HL-60/S4 treated with retinoic acid at 250 ng/mL for 4 days and 3 days (cell line): Measurements from ENCODE around the gene ICAM1.
"Not testable (repeated sequence)": the region's sequence is repeated elsewhere in the genome, so short reads cannot be mapped to it uniquely, and the experiment has no call there.

ENCODE experiments used
- in situ Hi-C: fragments of 300-500 bp; cut with MboI; formaldehyde crosslinking; loops from 2 replicates; pipeline ENCODE4 v1.7.0; 2022; ENCODE audit warnings: low sequenced_read_pairs

ICAM1 gene

GRCh38 chr19:10270616-10271394 lies at the start of gene ICAM1:
TSS of gene ICAM1 (plus strand) at chr19:10271120. CDS start at chr19:10271160, 40 bp downstream.
- in situ Hi-C loops = loop anchor here (5.0 kb wide), 1 partner anchor 116 kb away; no protein-coding TSS in a partner anchor

- in situ Hi-C loops = no loop called here
These were observed 48.6 kb upstream of the ICAM1 start for GRCh38 chr19:10222201-10222890.

- in situ Hi-C loops = no loop called here
These were observed 47.3 kb upstream of the ICAM1 start for GRCh38 chr19:10223488-10224213.

- in situ Hi-C loops = no loop called here
These were observed 46.6 kb upstream of the ICAM1 start for GRCh38 chr19:10224337-10224736.

- in situ Hi-C loops = no loop called here
These were observed 44.9 kb upstream of the ICAM1 start for GRCh38 chr19:10226021-10226375.

- in situ Hi-C loops = no loop called here
These were observed 44.4 kb upstream of the ICAM1 start for GRCh38 chr19:10226376-10227025.

GRCh38 chr19:10227026-10227971 lies 43.6 kb upstream of the ICAM1 start:
- in situ Hi-C loops = no loop called here

- in situ Hi-C loops = no loop called here
These were observed 42.5 kb upstream of the ICAM1 start for GRCh38 chr19:10228393-10228792.

GRCh38 chr19:10228920-10229319 lies 42.0 kb upstream of the ICAM1 start:
- in situ Hi-C loops = no loop called here

GRCh38 chr19:10230173-10230860 lies 40.6 kb upstream of the ICAM1 start:
- in situ Hi-C loops = no loop called here

GRCh38 chr19:10230861-10231611 lies 39.9 kb upstream of the ICAM1 start, which contains the start of gene S1PR2:
TSS of gene S1PR2 (minus strand) at chr19:10231331. CDS start at chr19:10224905, 6,426 bp downstream.
- in situ Hi-C loops = no loop called here

- in situ Hi-C loops = no loop called here
These were observed 39.2 kb upstream of the ICAM1 start for GRCh38 chr19:10231612-10232228.

GRCh38 chr19:10233946-10234345 lies 37.0 kb upstream of the ICAM1 start:
- in situ Hi-C loops = no loop called here

- in situ Hi-C loops = no loop called here
These were observed 35.9 kb upstream of the ICAM1 start for GRCh38 chr19:10235003-10235402.

- in situ Hi-C loops = not testable (repeated sequence)
These were observed 35.5 kb upstream of the ICAM1 start for GRCh38 chr19:10235409-10235808.

GRCh38 chr19:10237702-10238101 lies 33.2 kb upstream of the ICAM1 start:
- in situ Hi-C loops = no loop called here

GRCh38 chr19:10238172-10238783 lies 32.6 kb upstream of the ICAM1 start:
- in situ Hi-C loops = no loop called here
